PC-9 (cell line): Measurements from ENCODE around the gene SH3TC1.

ENCODE experiments used
- EZH2 ChIP-seq: fragments of 200-600 bp; sonication (generic); IDR thresholded peaks from 2 replicates; pipeline ENCODE4 v1.8.0; 2017; ENCODE audit warnings: antibody characterized with exemption, low read depth
- TF ChIP-seq, protein P1 (sequence below): fragments of 200-600 bp; sonication (generic); conservative IDR thresholded peaks from 2 replicates; pipeline ENCODE4 v1.6.1; 2017; ENCODE audit warnings: mixed run types, antibody characterized with exemption, mild to moderate bottlenecking, moderate library complexity

DNA sequence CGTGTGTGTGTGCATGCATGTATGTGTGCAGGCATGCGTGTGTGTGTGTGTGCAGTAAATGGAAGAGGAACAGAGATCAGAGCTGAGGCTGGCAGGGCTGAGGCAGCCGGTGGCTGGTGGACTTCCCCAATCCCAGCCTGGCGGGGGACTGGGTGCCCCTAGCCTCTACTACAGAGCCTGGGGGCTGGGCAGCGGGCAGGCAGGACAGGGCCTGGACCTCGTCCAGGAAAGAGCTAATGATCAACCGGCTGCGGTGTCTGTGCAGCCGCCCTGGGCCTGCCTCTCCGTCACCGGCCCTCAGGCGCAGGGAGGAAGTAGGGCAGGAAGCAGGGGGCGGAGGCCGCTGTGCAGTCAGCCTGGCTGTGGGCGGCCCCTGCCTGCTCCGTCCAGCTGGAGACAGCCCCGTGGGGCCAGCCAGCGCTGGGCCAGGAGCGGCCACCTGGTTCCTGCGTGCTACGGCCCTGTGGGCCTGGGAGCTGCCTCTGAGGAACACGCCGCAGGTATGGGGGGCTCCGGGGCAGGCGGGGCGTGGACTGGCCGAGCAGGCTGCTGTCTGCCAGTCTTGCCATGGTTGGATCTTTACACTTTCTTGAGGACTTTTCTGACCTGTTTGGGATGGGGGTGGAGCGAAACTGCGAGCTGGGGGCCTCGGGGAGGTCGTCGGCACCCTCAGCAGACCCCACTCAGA, at the start of gene SH3TC1:
- TF ChIP-seq, protein P1, sequence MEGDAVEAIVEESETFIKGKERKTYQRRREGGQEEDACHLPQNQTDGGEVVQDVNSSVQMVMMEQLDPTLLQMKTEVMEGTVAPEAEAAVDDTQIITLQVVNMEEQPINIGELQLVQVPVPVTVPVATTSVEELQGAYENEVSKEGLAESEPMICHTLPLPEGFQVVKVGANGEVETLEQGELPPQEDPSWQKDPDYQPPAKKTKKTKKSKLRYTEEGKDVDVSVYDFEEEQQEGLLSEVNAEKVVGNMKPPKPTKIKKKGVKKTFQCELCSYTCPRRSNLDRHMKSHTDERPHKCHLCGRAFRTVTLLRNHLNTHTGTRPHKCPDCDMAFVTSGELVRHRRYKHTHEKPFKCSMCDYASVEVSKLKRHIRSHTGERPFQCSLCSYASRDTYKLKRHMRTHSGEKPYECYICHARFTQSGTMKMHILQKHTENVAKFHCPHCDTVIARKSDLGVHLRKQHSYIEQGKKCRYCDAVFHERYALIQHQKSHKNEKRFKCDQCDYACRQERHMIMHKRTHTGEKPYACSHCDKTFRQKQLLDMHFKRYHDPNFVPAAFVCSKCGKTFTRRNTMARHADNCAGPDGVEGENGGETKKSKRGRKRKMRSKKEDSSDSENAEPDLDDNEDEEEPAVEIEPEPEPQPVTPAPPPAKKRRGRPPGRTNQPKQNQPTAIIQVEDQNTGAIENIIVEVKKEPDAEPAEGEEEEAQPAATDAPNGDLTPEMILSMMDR: no peak
- no peak for TF ChIP-seq EZH2
